ENCODE measurements around the gene PPP1CB.
A peak's percentile ranks its signal among the peaks of the same experiment; 100 is the strongest.
"Not testable (repeated sequence)": the region's sequence is repeated elsewhere in the genome, so short reads cannot be mapped to it uniquely, and the experiment has no call there.

PPP1CB gene

DNA sequence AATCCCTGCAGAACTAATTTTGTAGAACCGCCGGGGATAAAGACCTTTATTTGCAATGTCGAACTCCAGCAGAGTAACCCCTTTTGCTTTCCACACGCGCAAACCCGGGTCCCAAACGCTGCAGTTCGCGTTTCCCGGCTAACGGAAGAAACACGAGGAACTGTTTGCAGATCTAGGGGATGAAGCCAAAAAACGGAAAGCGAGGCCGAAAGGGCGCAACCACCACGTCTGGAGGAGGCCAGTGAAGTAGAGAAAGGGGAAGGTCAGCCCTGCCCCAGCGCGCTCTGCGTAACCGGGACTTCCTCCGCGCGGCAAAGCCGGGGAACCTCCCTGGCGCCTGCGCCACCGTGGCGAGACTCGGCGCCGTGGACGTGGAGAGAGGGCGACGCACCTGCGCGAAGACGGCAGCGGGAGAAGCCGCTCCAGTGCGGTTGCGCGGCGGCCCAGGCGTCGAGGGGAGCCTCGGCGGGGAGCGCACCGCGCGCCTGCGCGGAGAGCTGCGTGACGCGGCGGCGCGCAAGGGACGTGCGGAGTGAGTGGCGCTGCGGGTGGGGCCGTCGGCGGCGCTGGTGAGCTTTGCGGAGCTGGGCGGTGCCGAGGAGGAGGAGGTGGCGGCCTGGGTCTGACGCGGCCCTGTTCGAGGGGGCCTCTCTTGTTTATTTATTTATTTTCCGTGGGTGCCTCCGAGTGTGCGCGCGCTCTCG lies at the start of gene PPP1CB:
Gene PPP1CB, plus strand, starts transcription at position 579 of the 704 bp plus-strand sequence. CDS start 295 bp downstream, outside the sequence.
- peak; percentile 84 for DNase-seq

DNA sequence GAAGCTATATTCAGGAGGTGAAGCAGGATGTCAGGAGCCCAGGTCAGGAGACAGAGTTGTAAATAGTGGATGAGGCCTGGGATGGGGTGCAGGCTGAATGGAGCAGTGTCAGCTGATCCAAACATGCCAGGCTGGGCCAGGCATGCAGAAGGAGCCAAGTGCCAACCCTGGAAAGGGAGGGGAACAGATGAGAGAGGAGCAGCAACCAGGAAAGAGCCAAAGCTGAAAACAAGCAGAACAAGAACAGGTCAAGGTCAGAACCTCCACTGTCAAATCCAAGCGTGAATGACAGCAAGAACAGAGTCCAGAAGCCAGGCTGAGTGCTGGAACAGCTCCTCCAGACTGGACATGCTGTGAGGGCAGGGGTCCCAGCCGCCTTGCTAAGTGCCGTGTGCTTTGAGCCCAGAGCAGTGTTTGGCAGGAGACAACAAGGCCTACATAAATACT lies 49.2 kb upstream of the PPP1CB start:
- no peak for DNase-seq

DNA sequence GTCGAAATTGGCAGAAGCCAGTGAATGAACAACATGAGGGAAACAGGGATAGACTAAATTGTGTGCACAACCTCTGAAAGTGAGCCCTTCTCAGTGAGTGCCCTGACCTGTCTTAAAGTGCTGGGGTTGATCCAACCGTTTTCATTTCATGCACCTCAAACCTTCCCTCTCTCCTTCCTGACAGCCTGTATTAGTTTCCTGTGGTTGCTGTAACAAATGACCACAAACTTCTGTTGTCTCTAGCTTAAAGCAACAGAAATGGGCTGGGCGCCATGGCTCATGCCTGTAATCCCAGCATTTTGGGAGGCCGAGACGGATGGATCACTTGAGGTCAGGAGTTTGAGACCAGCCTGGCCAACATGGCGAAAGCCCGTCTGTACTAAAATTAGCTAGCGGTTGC lies 48.8 kb upstream of the PPP1CB start:
- no peak for DNase-seq

DNA sequence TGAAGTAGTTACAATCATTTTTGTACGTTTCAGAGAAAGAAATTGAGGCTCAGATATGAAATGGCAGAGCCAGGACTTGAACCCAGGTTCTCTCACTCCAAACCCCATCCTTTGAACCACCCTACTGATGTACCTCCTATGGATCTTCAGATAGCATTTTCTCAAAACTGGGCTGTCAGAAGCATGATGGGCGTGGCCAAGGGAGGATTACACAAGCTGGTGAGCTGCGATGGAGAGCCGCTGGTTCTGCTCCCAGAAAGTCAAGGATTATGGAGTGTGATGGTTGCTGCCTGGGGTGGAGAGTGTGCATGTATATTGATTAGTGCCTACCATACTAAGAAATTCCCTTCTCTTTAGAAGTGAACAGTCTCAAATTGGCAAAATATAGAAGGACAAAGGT lies 47.0 kb upstream of the PPP1CB start:
- DNase-seq: no peak

DNA sequence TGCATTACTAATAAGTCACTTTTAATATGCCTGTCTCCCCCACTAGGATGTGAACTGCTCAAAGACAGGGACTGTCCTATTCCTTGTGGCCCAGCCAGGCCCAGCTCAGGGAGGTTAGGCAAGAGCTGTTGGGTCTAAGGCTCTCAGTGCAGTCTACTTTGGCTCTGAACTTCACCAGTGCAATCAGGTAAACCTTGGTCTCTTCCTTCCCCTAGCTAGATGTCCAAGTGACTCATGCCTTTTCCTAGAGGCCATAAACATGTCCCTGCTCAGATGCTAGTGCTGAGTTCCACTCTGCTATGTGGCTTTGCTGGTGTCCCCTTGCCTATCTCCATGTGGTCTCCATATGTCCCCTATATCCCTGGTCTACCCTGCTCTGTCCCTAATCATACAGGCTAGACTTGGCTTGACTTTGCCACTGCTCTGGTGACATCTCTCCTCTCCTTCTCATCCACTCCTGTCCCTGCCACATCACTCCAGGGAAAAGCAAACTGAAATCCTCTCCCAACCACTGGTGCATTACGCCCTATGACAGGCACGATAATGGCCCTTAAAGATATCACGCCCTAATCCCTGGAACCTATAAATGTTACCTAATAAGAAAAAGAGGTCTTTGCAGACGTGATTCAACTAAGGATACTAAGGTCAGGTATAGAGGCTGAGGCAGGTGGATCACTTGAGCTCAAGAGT lies 45.7 kb upstream of the PPP1CB start:
- no peak for DNase-seq

DNA sequence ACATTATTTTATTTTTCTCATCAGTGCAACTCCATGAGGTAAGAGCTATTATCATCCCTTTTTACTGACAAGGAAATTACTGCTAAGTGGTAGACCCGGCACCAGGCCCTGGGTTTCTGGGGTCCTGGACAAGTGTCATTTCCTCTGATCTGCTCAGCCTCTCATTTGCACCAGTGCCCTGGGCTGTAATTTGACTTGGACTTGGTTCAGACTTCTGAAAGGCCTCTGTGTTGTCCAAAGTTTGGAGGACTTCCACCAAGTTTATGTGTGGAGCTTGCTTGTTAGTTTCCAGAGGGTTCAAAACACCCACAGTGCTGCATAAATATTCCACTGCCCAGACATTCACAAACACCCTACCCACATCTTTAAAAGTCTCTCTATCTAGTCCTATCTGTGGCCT lies 44.0 kb upstream of the PPP1CB start:
- DNase-seq: no peak

DNA sequence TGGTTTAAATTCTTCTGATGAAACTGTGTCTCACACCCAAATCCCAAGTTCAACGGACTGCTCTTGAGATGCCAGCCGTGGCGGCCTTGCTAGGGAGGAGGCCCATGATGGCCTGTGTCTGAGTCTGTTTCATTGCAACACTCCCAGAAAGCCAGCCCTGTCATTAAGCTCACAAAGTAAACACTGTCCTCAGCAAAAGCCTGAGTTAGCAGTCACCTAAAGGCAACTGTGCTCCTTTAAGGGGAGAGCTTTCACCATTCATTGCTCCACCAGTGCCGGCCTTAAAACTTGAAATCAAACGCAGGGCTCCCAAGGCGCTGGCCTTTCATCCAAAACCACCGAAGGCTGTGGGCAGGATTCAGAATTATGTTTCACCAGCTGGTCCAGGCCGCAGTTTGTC lies 42.5 kb upstream of the PPP1CB start:
- no peak for DNase-seq

DNA sequence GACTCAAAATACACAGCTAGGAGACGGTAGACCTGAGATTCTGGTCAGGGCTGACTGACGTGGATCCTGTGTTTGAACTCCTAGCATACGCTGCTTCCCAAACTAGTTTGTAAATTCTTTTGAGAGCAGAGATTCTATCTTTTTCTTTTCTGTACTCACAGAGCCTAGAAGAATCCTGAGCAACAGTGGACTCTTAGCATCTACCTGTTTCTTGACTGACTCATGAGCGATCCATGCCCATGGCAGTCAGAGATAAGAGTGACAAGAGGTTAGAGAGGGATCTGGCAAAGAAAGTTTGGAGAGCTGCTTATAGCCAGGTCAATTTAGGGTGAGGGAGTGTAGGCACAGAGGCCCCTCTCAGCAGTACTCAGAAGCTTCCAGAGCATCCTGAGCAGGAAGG lies 41.1 kb upstream of the PPP1CB start:
- DNase-seq: no peak

DNA sequence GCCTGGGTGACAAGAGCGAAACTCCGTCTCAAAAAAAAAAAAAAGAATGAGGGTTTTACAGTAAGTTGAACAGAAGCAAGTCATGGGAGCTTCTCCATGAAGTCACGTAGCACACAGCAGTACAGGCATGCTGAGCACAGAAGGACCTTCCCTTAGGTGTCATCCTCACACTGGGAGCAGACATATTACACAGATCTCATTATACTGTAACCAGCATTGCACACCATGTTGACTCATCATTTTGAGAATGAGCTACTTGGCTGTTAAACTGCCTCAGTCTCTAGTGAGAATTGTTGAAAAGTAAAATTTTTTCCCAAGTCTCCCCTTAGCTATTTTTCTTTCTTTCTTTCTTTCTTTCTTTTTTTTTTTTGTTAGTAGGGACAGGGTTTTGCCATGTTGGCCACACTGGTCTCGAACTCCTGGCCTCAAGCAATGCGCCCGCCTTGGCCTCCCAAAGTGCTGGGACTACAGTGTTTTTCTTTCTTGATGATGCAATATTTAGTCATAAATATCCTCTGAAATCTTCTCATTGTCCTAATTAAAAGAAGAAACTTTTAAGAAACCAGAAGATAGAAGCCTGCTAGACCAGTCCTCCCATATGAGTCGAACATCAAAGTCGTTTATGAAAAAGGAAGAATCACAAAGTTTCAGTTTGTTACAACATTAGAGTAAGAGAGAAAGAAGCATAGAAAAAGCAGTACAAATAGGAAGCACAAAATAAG lies 37.9 kb upstream of the PPP1CB start:
- no peak for DNase-seq

DNA sequence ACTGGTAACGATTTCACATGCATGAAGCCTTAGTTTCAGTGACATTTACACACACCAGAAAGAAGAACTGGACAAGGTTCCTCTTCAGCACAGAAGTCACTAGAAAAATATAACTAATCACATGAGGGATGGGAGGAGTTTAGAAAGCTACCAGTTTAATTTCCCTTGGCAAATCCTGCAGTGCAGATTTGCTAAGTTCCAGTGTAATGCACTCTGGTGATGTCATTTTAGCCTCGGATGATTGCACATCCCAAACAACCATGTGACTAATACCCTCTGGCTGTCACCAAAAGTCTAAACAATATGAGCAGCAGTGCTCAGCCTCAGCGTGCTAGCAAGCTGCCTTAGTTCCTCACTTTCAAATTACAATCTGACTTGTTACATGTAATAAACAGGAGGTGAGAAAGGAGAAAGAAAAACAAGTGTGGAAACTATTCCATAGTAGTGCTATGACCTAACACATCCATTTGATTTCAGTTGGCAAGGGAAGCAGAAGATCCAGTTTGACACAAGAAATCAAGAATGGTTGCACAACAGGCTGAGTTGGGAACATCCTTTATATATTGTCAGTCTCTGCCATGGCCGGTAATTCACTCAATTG lies 35.3 kb upstream of the PPP1CB start:
- peak; percentile 88 for DNase-seq

DNA sequence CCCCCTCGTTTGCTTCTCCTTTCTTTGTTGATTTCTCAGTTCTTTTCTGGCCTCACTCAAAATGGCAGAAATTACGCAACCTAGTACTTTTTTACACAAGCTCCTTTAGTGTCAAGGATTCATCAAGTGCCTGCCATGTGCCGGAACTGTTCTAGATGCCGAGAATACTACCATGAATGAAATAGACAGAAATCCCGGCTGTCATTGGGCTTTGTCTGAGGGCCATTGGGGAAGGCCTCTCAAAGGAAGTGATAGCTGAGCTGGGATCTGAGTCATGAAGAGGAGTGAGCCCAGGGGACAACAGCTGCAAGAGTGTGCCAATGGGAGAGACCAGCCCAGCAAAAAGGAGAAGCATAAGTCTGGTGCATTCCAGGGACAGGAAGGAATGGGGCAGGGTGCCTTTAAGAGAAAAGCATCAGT lies 34.3 kb upstream of the PPP1CB start:
- DNase-seq: no peak

DNA sequence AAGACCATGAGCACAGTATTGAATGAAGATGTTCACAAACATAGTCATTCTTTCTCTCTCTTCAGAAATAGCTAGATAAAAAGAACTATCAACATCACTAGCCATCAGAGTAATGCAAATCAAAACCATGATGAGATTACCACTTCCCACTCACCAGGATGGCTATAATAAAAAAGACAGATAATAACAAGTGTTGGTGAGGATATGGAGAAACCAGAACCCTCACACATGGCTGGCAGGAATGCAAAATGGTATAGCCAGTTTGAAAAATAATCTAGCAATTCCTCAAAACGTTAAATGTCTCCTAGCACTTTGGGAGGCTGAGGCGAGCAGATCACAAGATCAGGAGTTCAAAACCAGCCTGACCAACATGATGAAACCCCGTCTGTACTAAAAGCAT lies 31.3 kb upstream of the PPP1CB start:
- DNase-seq: no peak

DNA sequence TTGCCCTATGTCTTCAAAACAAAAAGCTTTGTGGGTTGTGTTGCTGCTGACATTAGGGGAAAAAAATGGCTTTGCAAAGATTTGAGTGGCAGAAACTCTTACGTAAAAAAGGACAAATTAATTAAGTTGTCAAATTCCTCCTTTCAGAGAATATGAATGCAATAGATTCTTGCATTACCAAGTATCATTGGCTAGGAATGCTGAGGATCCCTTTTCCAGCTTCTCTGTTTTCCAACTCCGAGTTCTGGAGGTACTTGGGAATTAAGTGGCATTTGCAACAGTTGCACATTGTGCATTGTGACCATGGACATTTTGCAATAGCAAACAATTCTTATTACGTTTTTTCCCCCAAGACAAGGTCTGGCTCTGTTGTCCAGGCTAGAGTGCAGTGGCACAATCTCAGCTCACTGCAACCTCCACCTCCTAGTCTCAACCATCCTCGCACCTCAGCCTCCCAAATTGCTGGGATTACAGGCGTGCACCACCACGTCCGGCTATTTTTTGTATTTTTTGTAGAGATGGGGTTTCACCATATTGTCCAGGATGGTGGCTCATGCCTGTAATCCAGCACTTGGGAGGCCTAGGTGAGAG lies 29.9 kb upstream of the PPP1CB start:
- no peak for DNase-seq

DNA sequence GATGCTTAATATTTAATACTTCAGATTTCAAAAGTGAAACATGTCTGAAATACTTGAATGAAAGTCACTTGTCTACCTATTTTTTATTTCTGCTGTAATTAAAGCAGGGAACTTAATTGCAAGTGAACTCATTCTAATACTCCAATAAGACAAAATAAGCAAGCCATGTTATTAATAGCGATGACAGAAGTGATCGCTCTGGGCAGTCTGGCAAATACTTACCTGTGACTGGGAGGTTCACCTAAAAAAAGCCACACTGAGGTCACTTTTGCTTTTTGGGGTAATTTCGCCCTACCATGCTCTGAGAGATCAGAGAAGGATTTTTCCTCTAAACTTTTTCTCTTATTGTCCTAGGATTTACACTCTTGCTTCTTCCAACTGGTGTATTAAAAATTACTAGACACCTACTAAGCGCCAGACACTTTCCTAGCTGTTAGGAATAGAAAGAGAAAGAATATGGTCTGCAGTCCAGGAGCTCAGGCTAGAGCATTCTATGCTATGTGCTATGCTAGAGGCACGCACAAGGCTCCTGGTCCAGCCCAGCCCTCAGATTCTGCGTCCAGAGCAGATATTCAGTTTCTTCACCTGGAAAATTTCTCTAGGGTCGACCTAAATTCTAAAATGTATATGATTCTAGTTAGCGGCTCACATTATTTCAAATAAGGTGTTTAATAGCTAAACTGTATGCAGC lies 26.5 kb upstream of the PPP1CB start:
- no peak for DNase-seq

DNA sequence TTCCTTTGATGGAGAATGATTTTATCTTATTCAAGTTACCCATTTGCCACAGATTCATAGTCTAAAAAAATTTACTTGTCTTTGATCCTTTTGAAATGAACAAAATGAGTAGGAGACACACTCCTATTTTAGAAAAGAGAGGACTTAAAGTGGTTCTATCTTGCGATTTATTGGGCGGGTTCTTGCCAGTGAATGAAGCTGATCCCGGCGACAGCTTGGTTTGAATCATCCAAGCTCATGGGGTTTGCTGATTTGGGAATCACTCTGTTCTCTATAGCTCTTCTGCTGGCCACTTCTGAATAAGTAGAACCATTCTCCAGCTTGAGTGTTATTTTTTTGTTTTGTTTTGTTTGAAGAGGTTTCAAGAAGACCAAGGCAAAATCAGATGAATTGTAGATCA lies 25.5 kb upstream of the PPP1CB start:
- no peak for DNase-seq

DNA sequence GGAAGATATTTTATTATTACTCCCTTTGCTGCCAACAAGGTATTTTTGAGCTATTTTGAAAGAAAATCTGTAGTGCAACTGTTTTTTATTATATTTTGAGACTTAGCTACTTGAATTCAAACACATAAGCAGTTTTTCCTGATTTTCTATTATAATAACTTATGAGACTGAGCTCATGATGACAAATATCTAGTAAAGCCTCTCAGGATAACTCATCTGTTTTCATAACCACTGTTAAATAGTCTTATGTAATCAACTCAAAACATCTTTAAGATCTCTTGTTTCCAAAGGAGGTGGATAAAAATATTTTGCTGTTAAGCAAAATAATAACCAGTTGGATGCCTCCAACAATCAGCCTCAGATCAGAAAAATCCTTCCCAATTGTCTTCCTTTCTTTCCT lies 21.9 kb upstream of the PPP1CB start:
- no peak for DNase-seq

DNA sequence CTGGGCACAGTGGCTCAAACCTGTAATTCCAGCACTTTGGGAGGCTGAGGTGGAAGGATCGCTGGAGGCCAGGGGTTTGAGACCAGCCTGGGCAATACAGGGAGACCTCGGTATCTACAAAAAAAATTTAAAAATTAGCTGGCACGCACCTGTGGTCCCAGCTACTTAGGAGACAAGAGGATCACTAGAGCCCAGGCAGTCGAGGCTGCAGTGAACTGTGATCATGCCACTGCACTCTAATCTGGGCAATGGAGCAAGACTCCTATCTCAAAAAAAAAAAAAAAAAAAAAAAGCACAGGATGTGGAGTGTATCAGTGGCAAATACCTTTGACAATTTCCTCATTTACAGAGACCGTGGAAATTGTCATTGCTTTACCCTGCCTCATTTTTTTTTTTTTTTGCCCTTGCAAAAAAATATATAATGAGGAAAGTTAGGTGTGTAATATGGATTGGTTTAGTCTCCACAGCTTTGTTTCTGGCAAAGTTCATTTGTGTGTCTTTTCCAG lies 20.9 kb upstream of the PPP1CB start:
- DNase-seq: no peak

DNA sequence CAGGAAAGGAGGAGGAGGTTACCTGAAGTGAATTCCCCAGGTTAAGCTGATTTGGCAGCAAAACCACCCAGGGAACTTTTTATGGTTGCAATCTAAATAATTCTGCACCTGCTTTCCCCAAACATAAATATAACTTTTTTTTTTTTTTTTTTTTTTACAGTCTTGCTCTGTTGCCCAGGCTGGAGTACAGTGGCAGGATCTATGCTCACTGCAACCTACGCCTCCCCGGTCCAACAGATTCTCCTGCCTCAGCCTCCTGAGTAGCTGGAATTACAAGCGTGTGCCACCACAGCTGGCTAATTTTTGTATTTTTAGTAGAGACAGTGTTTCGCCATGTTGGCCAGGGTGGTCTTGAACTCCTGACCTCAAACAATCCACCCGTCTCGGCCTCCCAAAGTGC lies 16.1 kb upstream of the PPP1CB start:
- DNase-seq: no peak

DNA sequence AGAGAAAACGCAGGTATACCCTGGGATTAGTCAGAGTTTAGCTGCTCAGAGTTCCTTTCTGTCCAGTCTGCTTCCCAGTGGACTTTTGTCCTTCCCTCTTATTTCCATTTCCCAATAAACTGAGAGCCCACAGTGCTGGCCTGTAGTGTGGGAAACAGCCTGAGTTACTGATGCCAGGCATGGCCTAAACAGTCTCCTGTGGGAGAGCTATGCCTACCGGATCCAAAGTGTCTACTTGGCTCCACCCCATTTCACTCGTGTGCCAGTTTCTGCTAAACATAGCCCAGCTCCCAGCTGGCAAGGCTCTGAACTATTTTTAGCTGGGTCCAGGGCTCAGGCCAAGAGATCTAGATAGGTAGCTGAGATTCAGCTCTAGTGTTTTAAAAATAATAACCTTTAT lies 15.6 kb upstream of the PPP1CB start:
- peak; percentile 71 for DNase-seq

DNA sequence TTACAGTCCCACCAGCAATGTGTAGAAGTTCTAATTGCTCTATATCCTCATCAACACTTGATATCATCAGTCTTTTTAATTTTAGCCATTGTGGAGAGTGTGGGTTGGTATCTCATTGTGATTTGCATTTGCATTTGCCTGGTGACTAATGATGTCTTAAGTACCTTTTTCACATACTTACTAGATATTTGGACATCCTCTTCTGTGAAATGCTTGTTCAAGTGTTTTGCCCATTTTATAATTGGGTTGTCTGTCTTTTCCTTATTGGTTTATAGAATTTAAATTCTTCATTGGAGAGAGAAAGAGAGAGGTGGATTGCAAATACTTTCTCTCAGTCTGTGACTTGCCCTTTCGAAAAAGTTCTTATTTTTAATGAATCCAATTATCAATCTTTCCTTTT lies 14.0 kb upstream of the PPP1CB start:
- DNase-seq: no peak

DNA sequence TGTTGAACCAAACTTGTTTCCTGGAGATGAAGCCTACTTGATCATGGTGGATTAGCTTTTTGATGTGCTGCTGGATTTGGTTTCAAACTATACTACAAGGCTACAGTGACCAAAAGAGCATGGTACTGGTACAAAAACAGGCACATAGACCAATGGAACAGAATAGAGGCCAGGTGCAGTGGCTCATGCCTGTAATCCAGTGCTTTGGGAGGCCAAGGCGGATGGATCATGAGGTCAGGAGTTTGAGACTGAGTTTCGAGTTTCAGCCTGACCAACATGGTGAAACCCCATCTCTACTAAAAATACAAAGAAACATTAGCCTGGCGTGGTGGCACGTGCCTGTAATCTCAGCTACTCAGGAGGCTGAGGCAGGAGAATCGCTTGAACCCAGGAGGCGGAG lies 9.0 kb upstream of the PPP1CB start:
- not testable (repeated sequence) for DNase-seq

DNA sequence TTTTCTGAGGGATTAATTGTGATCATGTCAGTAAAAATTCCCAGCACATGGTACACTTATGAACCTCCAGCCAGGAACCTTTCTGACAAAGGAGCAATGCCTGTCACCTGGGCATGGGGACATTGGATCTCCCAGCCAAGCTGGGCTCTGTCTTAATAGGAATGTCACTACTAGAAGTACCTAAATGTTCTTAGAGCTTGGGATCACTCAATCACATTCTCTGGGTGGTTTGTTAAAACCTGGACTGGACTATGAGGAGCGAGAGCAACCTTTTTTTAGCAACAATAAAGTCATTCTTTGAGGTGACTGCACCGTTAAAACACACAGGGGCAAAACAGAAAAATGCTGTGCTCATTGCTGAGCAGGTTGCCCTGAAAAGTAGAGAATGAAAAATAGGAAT lies 6.4 kb upstream of the PPP1CB start:
- DNase-seq: no peak
